Left renal cortex interstitium (tissue), 4 donors: ENCODE data around the gene RSU1. TPM values are rescaled to one million over a fixed set of nuclear protein-coding genes. Genes with fewer than 3 reads are reported as not detected.
A peak's percentile ranks its signal among the peaks of the same experiment; 100 is the strongest.

Experiments used
- DNase-seq, 4 donors: peaks; one replicate each; pipeline ENCODE4 v3.0.0-alpha.2; 2013; ENCODE audit warnings: low read depth in 4 of 4, low spot score in 2 of 4, missing footprints in 1 of 4
- polyA plus RNA-seq, 4 donors: library from polyadenylated mRNA; unstranded; fragments of 120-200 nt; gene quantifications; one replicate each; pipeline ENCODE4 v1.2.1, GENCODE V29; 2013; ENCODE audit not compliant: insufficient read length in 4 of 4

RSU1 gene
- polyA plus RNA-seq, 4 donors, result 73.6 to 85.8 (median 74.7) TPM

DNA sequence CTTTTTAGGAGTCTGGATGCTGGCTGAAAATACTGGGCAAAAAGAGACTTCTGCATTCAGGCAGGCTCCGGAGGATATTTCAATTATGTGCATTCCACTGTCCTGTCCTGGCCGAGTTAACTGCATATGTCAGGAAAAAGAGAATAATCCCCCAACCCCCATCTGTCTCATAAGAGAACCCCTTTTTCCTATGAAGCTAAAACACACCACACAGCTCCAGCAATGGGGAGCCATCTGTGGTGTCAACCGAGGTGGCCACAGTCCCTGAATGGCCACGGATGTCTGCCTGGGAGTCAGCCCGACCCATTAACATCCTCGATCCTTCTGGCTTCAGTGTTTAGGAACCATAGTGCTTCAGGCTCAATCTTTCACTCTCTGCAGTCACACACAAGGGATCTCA lies 70.4 kb downstream of the RSU1 start:
- no peak for DNase-seq

DNA sequence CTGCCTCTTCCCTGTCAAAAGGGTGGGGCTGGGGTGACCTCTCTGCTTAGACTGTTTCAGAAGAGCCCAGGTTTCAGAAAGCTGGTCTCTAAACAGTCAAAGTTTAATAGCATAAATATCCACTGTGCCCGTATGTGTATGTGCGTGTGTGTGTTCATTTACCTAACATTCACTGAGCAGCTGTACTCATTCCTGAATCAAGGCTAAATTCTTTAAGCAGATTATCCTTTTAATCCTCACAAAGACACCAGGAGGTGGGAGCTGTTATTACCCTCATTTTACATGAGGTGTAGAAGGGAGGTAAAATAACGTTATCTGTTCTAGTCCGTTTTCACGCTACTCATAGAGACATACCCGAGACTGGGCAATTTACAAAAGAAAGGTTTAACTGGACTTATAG lies 72.2 kb downstream of the RSU1 start:
- DNase-seq, result no peak

DNA sequence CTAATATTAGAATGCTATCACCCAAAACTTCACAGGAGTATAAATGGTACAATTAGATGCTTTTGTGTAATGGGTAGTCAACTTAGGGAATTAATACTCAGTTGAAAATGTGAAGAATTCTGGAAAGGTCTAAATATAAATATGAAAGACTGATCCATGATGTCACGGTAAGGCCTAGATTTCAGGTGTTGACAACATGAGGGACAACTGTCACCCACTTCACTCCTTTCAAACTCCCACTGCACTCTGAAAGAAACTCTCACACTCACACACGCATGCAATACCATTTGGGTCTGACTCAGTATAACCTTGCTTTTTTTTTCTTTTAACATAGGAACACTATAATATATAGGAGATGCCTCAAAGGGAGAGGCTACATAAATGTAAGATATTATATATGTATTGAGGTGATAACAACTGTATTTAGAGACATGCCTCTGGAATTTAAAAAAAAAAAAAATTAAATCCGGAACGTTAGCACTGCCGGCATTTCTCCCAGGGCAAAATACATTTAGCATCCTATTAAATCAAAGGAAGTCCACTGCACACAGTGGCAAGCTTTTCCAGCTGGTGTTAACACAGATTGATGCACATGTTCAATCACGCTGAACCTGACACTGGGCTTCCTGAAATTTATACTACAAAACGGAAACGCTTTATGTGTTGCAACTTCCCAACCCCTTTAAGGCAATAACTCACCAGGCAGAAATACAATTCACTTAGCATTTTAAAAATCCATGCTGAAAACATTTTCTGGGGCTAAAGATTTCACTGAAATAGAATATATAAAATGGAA lies 74.9 kb downstream of the RSU1 start:
- DNase-seq, result peak in 3 of 4 donors; percentile 18 to 38 (median 25)

DNA sequence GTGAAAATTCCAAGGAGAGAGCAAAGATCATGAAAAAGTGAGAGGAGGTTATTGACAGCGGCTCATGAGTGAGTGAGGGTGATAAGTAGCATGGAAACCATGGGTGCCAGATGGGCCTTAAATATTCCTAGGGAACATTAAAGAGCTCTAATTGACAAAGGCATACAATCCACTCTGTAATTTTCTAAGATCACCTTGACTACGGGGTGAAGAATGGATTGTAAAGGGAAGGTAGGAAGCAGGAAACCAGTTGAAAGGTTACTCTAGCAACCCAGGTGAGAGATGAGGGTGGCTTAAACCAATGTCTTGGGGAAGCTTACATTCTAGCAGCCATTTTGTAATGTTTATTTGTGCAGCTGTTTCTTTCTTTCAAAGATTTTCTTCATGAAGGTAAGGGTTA lies 75.7 kb downstream of the RSU1 start:
- no peak for DNase-seq

DNA sequence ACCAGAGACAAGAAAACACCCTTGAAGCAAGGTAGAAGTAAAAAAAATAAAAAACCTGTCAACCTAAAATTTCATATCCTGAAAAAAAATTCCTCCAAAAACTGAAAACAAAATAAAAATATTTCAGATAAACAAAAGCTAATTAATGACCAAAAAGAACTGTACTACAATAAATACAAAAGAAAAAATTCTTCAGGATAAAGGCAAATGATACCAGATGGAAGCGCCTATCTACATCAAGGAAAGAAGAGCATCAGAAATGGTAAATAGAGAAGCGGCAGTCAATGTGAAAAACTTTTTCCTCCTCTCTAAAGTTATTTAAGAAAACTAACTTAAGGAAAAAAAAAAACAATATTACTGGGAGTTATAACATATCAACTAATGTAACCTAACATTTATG lies 79.8 kb downstream of the RSU1 start:
- DNase-seq, result no peak

DNA sequence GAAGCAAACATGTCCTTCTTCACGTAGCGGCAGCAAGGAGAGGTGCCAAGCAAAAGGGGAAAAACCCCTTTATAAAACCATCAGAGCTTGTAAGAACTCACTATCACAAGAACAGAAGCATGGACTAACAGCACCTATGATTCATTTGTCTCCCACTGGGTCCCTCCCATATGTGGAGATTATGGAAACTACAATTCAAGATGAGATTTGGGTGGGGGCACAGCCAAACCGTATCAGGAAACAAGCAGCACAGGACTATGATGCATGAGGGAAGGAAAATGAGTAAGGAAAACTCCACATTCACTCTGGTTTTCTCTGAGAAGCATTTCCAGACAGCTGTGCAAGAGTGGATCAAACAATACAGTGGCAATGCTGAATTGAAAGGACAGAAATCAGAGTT lies 81.6 kb downstream of the RSU1 start:
- no peak for DNase-seq

DNA sequence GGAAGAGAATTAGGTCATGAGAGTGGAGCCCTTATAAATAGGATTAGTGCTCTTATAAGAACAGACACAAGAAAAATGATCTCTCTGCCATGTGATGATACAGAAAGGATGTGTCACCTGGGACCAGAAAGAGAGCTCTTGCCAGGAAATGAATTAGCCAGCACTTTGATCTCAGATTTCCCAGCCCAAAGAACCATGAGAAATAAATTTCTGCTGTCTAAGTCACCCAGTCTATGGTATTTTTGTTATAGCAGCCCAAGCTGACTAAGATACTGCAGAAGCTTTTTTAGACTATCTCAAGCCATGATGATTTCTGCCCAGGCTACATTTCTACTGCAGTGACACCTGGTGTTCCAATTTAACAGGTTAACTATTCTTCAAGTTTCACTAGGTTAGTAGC lies 84.8 kb downstream of the RSU1 start:
- DNase-seq, result no peak

DNA sequence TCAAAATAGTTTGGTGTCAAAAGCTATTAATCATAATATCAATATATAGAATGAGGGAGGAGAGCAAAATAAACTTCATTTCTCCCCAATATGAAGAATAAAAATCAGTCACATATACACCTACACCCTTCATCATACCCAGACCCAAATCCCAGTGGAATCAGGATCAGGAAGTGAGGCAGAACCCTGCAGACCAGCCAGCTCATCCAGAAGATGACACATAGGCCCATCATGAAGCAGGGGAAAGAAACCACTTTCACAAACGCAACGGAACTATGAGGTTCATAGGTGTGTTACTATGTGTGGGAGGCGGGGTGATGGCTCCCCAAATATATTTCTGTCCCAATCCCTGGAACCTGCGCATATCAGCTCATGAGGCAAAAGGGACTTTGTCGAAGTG lies 89.0 kb downstream of the RSU1 start:
- DNase-seq, result no peak

DNA sequence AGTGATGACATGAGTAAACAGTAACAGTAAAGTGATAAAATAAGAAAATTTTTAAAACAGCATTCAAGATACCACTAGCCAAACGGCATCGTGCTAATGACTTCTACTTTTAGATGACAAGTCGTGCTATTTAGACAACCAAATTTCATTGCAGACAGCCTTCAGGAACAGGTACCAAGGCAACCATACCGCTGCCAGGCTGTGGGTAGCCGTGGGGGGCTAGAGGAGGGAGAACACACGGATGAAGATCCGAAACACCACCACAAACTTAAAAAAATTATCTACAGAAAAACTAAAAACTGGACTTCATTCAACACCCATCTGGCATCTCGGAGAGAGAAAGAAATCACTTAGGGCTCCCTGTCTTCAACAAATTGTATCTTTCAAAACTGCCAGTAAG lies 89.6 kb downstream of the RSU1 start:
- no peak for DNase-seq

DNA sequence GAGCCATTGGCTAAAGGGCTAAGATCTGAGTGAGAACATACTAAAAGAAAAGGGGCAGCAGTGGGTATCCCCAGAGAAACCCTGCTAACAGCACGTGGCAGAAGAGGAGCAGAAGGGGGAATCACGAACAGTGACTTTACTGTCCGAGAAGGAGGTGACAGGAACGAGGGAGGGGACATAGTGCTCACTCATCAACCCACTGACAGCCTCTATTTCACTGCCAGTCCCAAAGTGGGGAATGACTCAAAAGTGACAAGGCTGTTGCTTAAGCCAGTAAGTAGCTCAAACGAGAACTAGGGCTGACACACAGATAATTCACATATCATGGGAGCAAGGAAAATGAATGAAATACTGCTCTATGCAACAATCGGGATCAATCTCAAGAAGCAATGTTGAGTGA lies 92.7 kb downstream of the RSU1 start:
- DNase-seq, result no peak

DNA sequence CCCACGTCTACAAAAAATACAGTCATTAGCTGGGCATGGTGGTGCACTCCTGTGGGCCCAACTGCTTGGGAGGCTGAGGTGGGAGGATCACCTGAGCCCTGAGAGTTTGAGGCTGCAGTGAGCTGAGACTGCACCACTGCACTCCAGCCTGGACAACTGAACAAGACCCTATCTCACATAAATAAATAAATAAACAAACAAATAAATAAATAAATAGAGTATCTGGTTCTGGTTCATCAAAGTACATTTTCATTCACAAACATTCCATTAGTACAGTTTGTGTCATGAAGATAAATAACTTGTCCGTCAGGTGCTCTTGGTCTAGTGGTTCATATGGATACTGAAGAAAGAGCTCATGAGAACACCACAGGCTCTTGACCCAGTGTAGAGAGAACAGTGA lies 96.4 kb downstream of the RSU1 start:
- no peak for DNase-seq

DNA sequence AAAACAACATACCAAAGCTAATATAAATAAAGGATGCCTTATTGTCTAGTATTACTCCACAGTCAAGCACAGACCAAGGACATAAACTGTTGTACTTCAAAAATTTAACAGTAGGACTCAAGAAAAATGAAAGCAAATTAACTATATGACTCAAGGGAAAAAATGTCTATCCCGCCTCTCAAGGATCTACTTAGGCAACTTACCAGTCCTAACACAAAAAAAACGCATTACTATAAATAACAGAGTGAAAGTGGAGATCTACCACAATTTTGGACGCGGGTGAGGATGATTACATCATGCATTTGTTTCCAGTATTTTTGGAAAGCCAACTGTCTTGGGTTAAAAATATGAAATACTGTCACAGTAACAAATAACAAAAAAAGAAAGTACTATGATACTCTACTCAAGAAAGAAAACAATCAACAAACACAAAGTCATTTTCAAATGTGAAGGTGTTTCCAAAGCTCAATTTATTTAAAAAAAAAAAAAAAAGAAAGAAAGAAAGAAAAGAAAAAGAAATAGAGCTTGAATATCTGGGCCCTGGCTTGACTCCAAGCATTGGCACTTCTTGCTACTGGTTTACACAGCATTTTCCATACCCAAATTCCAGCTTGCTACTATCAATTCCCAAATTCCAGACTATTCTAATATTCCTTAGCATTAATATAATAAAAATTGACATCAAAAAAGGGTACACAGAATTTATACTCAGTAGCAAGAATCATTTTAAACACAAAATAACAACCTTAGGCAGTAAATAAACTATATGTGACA lies 99.4 kb downstream of the RSU1 start:
- DNase-seq, result no peak

DNA sequence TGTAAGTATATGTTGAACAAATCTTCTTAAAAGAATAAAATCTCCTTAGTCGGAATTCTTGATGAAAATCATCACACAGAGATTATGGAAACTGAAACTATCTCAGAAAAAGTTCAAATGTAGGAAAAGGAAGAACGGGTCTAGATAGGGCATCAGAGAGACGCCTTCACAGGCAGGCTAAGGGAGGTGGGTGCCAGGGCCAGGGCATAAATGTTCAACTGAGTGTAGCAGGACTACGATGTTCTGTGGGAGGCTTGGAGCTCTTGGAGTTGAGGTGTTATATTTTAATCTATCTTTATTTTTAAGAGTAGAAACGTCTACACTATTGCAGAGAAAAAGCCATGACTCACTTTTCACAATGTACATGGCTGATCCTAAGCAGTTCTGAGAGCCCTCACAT lies 101.2 kb downstream of the RSU1 start:
- DNase-seq, result no peak

DNA sequence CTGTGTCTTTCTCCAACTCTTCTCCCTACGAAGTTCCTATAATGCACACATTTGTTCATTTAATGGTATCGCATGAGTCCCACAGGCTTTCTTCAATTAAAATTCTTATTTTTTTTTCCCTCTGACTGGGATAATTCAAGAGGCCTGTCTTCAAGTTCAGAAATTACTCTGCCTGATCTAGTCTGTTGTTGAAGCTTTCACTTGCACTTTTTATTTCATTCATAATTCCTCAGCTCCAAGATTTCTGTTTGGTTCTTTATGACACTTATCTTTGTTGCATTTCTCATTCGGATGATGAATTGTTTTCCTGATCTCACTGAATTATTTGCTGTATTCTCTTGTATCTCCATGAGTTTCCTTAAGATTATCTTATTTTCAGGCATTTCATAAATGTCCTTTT lies 103.9 kb downstream of the RSU1 start:
- DNase-seq, result no peak

DNA sequence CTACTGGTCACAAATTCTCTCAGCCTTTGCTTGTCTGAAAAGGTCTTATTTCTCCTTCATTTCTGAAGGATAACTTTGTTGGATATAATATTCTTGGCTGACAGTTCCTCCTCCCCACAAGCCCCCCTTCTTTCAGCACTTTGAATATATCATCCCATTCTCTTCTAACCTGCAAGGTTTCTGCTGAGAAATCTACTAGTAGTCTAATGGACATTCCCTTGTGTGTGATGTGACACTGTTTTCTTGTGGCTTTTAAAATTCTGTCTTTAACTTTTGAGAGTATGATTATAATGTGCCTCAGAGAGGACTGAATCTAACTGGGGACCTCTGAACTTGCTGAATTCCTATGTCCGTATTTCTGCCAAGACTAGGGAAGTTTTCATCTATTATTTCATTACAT lies 104.3 kb downstream of the RSU1 start:
- no peak for DNase-seq

DNA sequence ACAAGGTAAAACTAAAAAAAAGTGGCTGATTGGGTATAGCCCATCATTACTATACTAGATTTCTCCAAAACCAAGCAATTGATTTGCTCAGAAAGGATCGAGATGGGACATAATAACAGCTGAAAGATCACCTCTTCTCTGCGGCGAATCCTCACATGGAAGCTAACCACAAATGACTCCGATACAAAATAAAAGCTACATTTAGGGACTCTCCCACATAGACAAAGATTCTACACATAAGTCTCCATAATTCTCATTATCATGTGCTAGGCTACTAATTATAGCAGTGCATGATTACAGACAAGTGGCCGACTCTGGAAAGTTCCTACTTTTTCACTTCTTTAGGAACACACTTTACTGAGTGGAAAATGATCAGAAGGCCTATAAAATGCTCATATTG lies 116.9 kb downstream of the RSU1 start:
- no peak for DNase-seq

DNA sequence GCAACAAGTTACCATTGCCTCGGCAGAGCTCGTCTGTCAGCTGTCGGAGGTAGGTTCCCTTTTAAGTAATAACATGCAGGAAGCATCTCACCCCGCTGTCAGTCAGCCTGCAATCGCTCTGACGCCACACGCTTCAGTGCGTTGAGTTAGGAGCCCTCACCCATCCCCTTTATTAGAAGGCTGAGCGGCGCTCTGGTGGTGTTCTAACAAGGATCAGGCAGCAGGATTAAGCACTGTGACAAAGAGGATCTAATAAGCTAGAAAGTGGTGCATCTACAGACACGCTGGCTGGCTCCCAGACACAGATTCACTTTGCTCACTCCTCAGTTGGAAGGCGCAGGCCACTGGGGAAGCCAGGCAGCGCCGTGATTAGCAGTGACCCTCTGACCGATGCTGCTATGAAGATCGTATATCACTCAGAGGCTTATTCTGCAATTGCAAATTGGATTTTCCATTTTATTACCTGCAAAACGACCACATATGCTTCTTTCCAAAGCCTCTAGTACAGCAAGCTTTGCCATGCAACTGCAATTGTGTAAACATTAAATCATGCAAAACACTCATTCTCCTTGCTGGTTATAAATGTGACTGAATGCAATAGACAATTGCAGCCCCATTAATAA lies 117.7 kb downstream of the RSU1 start:
- no peak for DNase-seq

DNA sequence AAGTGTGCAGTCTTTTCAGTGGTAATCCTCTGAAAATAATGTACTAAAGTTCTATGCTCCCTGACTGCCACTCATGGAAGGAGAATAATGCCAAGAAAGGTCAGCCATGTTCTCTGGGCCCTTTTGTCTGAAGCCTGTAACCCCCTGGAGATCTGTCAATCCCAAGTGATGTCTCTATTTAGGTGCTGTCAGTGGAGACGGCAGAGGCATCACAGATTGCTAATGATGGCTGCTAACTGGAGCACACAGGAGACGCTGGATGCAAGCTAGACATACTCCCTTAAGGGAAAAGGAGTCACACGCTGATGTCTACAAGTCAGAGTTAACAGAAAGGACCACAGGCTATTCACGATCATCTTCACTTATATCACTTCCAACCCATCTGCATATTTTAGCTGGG lies 118.8 kb downstream of the RSU1 start:
- no peak for DNase-seq

DNA sequence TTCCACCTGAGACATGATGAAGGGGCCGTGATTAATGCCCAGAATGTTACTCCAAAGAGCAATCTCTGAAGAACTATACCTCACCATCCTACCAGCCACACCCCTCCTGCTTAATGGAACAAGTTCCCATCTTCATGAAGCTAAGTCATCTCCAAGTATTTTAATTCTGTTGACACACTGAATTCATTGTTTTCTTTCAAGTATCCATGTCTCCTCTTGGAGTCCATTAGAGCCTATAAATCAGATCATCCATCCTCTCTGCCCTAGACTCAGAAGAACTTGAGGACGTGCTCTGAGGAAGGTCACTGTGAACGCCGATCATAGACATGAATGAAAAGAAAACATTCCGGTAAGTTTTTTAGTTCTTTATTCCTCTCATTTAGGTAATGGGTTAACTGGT lies 126.8 kb downstream of the RSU1 start:
- DNase-seq, result no peak

DNA sequence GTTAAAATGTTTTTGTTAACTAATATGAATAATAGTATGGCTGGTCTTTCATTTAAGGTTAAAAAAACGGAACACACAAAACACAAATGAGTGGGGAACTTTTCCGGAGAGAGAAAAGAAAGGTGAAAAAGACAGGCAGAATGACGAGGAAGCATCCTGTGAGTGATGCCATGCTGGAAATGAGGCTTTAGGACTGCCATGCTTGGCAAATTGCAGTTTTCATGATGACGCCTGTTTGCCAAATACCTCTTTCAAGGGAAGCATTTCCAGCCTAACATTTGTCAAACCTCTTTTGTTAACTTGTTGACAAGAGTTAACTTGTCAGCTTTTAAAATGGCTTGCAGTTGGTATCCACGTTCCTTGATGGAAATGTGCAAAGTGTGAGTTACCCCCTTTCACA lies 127.5 kb downstream of the RSU1 start:
- no peak for DNase-seq

DNA sequence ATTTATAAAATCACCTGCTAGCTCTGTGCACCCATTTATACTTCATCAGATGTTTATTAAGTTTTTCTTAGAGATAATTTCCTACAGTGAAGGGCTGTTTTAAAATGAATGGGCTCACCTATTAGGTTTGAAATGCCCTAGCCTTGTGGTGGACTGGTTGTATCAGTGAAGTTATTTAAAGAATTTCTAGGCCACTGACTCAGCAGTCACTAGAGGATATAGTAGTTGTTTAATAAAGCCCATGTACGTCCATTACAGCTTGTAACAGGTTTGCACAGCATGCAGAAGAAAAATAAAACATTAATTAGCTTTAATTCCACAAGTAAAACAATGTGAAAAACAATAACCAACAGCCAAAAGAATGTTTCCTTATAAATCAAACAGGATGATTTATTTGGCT lies 128.0 kb downstream of the RSU1 start:
- no peak for DNase-seq
